Immature natural killer cell (primary cell): ENCODE data around the gene SOST. TPM values are rescaled to one million over a fixed set of nuclear protein-coding genes. Genes with fewer than 3 reads are reported as not detected.

Source experiments
- DNase-seq, 3 donors: peaks; one replicate each; pipeline ENCODE4 v3.0.0; 2022; ENCODE audit warnings: mixed read lengths in 1 of 3
- H3K27ac Mint-ChIP-seq, 6 donors: one replicate each; pipeline ENCODE4 v1.8.0; 2020; ENCODE audit warnings: mixed read lengths in 6 of 6, mild to moderate bottlenecking in 5 of 6, inconsistent platforms in 4 of 6, moderate library complexity in 3 of 6
- H3K27me3 Mint-ChIP-seq, 3 donors: one replicate each; pipeline ENCODE4 v1.8.0; 2020 to 2021; ENCODE audit warnings: low read depth in 3 of 3, mild to moderate bottlenecking in 3 of 3, mixed read lengths in 3 of 3, moderate library complexity in 3 of 3, inconsistent platforms in 1 of 3
- H3K36me3 Mint-ChIP-seq, 3 donors: one replicate each; pipeline ENCODE4 v1.8.0; 2020; ENCODE audit warnings: mixed read lengths in 3 of 3, inconsistent platforms in 2 of 3, mild to moderate bottlenecking in 2 of 3
- H3K4me1 Mint-ChIP-seq, 2 donors: one replicate each; pipeline ENCODE4 v1.8.0; 2020; ENCODE audit warnings: inconsistent platforms in 2 of 2, mild to moderate bottlenecking in 2 of 2, mixed read lengths in 2 of 2, moderate library complexity in 1 of 2
- H3K4me3 Mint-ChIP-seq, 5 donors: one replicate each; pipeline ENCODE4 v1.8.0; 2020; ENCODE audit warnings: mild to moderate bottlenecking in 5 of 5, mixed read lengths in 5 of 5, inconsistent platforms in 3 of 5, moderate library complexity in 3 of 5
- H3K9me3 Mint-ChIP-seq, 6 donors: one replicate each; pipeline ENCODE4 v1.8.0; 2020; ENCODE audit warnings: mild to moderate bottlenecking in 6 of 6, mixed read lengths in 6 of 6, inconsistent platforms in 4 of 6, moderate library complexity in 3 of 6
- polyA plus RNA-seq, 3 donors: library from polyadenylated mRNA; unstranded; fragments of 300-500 nt; fragmentation: Illumina TruSeq; gene quantifications; one replicate each; pipeline ENCODE4 v1.2.3, GENCODE V29; 2021

Gene SOST
- polyA plus RNA-seq, 3 donors from 2014 or later: 0.10 TPM; not detected in 2

DNA sequence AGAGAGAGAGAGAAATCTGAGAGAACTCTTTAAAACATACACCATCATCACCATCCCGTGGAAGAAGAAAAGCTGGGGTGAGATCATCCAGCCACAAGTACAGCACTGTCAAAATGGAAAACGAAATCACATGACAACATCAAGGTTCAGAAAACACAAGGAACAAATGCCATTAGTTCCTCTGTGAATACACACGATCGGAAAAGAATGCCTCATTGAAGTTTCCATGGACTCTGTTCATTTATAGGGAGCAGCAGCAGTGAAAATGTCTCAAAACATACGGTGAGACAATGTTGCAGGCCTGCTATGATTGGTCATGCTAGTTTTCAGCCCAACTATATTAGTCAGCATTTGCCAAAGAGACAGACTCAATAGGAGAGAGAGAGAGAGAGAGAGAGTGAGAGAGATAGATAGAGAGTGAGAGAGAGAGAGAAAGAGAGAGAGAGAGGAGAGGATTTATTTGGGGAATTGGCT is 26.1 kb upstream of the SOST start:
- H3K4me1 Mint-ChIP-seq: no peaks in the 10 kb centered on the region
- no peak for DNase-seq
- H3K4me3 Mint-ChIP-seq: no peak overlapping the region
- peaks cover 3 to 15% (median 9%) of the 10 kb centered on the region in 3 donors for H3K27me3 Mint-ChIP-seq
- no peaks in the 10 kb centered on the region for H3K36me3 Mint-ChIP-seq
- H3K27ac Mint-ChIP-seq: no peak overlapping the region
- H3K9me3 Mint-ChIP-seq: no peaks in the 10 kb centered on the region

DNA sequence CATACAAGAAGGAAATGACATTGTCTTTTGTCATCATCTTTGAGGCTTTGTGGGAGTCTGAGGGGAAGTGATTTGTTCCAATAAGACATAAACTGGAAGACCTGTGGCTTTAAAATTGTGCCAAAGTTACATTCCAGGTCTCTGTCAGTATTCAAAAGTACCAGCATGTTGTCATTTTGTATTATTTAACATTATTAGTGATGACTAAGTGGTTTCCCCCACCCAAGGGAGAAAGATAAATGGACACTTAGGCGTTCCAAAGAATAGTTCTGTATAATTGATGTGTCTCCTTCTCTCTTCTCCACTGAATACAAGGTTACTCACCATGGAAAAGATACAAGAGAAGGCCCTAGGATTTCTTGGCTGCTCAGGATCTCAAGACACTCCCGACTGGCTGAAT is 25.5 kb upstream of the SOST start:
- Mint-ChIP-seq H3K9me3 (no peaks in the 10 kb centered on the region), H3K4me3 (no peak overlapping the region), H3K4me1 (peaks cover 0 to 5% of the 10 kb centered on the region in 2 donors), H3K36me3 (no peaks in the 10 kb centered on the region), H3K27ac (no peak overlapping the region), H3K27me3 (peaks cover 3 to 15% (median 9%) of the 10 kb centered on the region in 3 donors)
- no peak for DNase-seq

DNA sequence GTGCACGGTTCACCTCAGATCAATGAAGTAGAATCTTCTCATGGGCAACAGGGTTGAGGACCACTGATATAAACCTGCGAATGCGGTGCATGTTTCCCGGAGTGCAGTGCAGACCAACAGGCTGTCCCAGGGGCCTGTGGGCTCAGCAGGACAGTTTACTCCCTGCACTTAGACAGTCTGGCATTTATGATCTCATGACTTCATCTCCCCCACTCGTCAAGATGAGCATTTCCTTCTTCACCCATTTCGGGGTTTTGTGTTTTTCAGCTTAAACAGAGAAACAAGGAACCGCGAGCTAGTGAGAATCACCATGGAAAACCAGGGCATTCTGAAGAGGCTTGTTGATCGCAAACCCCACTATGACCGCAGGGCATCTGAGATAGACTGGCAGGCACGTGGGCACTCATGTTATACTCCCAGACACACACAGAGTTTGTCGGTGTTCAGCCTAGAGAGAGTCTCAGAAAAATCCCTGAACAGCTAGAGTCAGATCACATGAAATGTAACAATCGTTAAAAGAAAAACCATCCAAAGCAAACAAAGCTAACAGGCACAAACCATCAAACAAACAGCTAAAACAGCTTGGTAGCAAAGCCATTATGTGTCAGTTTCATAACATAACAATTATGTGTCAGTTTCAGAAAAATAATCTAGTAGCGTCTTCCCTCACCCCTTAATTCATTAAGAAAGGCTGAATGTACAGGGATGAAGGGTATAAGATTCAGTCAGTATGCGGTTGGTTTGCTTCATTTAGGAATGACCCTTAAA is 24.5 kb upstream of the SOST start:
- no peaks in the 10 kb centered on the region for H3K36me3 Mint-ChIP-seq
- no peak overlapping the region for H3K27ac Mint-ChIP-seq
- H3K27me3 Mint-ChIP-seq: peaks cover 3 to 15% (median 10%) of the 10 kb centered on the region in 3 donors
- no peak for DNase-seq
- H3K9me3 Mint-ChIP-seq: no peaks in the 10 kb centered on the region
- H3K4me1 Mint-ChIP-seq: peaks cover 1 to 6% of the 10 kb centered on the region in 2 donors
- no peak overlapping the region for H3K4me3 Mint-ChIP-seq

DNA sequence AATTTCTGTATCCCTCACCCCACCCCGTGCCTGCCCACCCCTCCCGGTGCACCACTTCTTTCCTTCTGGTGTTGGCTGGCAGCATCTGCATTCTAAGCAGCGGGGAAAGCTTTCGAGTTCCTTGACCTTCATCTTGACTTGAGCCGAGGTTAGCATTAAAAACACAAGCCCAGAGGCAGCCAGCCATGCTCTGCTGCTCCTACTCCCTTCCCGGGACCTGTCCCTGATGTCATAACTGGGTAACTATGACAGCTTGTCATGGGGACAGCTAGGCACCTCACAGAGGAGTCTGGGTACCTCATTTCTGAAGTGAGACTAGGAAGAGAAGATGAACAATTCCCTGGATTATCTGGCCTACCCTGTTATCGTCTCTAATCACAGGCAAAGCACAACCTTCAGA is 21.5 kb upstream of the SOST start, which contains the start of gene CFAP97D1:
Gene CFAP97D1 (plus strand): TSS at position 301 of the 400 bp plus-strand sequence. CDS start 28 bp downstream, at position 329.
- Mint-ChIP-seq H3K27me3 (peaks cover 4 to 15% (median 13%) of the 10 kb centered on the region in 3 donors), H3K36me3 (no peaks in the 10 kb centered on the region), H3K4me3 (peak within 1 kb of the TSS; percentile 69 to 80 (median 74)), H3K9me3 (no peaks in the 10 kb centered on the region), H3K27ac (peak within 1 kb of the TSS in 2 of 6 donors; percentile 39 to 40), H3K4me1 (peaks cover 7 to 15% of the 10 kb centered on the region in 2 donors)
- no peak for DNase-seq

DNA sequence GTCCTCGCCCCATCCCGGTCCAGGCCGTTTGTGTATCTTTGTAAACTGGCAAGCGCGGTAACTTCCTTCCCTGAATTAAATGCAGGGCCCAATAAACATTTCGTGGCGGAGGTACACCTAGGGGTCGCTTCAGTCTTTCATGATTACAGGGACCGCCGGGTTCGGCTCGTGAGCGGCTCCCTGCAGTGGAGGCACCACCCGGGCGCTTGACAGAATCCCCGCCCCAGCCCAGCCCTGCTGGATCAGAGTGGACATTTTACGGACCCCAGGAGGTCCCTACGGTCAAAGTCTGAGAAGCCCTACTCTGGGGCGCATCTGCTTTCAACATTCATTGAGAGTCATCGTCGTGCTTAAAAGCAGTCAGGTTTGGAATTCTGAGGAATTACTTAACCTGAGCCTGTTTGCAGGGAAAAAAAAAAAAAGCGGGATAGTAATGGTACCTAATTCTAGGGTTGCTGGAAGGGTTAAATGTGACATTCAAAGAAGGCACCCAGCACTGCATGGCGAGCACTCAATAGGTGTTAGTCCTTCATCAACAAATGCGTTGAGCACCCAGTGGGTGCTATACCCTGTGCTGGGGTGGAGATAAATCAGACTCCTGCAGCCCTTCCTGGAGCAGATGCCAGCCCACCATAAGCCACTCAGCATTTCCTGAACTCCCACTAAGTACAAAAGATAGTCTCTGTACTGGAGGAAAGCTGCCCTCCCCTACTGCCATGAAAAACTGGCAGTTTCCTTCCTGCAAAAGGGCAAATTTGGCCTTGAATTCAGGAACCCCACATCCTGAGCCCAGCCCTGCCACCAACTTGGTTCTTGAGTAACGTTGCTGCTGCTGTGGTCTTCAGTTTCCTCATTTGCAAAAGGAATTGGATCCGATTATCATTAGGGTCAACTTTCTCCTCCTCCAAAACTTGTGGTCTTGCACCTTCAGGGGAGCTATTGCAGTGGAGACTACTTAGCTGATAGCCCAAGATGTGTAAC is 20.8 kb upstream of the SOST start:
- Mint-ChIP-seq H3K27me3 (peaks cover 4 to 15% (median 7%) of the 10 kb centered on the region in 3 donors), H3K4me1 (peaks cover 7 to 22% of the 10 kb centered on the region in 2 donors), H3K4me3 (peak overlapping the region; percentile 69 to 80 (median 74)), H3K9me3 (no peaks in the 10 kb centered on the region), H3K36me3 (no peaks in the 10 kb centered on the region), H3K27ac (peak overlapping the region in 3 of 6 donors; percentile 39 to 67 (median 40))
- no peak for DNase-seq

DNA sequence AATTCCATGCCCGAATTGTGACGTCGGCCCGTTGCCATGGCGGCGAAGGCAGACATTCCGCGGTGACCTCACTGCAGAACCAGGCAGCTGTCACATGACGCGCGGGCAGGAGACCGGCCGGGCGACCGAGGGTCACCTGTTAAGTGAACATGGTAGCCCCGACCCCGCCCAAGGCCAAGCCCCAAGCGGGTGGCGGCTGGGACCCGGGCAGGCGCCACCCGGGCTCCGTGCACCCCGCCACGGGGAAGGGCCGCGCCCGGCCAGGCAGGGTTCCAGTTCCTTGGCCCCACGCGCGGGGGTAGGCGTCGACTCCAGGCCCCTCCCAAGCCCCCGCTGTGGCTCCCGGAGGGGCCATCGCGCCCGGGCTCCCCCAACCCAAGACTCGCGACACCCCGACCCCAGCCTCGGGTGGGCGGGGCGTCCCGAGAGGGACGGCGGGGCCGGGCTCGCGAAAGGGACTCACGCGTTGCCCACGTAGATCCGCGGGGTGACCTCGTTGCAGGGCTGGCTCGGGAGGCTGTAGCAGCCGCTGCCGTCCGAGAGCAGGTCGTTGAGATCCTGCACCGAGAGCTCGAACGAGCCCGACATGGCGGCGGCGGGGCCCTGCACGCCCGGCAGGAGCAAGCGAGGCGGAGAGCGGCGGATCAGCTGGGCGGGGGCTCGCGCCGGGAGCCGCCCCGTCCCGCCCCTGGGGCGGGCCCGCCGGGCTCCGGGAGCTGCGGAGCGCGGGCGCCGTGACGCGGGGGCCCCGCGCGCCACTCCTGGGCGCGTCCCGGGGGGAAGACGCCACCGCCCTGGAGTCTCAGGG is 19.9 kb upstream of the SOST start, which contains the start of gene DUSP3:
Gene DUSP3 (minus strand): TSS at position 641 of the 808 bp plus-strand sequence. CDS start 53 bp downstream, at position 588.
- Mint-ChIP-seq H3K4me3 (peak within 1 kb of the TSS; percentile 80 to 87 (median 84)), H3K9me3 (no peaks in the 10 kb centered on the region), H3K4me1 (peaks cover 8 to 31% of the 10 kb centered on the region in 2 donors), H3K27me3 (peaks cover 4 to 15% (median 8%) of the 10 kb centered on the region in 3 donors), H3K36me3 (no peaks in the 10 kb centered on the region), H3K27ac (peak within 1 kb of the TSS in 5 of 6 donors; percentile 60 to 86 (median 67))
- peak; percentile 67 to 75 (median 72) for DNase-seq

DNA sequence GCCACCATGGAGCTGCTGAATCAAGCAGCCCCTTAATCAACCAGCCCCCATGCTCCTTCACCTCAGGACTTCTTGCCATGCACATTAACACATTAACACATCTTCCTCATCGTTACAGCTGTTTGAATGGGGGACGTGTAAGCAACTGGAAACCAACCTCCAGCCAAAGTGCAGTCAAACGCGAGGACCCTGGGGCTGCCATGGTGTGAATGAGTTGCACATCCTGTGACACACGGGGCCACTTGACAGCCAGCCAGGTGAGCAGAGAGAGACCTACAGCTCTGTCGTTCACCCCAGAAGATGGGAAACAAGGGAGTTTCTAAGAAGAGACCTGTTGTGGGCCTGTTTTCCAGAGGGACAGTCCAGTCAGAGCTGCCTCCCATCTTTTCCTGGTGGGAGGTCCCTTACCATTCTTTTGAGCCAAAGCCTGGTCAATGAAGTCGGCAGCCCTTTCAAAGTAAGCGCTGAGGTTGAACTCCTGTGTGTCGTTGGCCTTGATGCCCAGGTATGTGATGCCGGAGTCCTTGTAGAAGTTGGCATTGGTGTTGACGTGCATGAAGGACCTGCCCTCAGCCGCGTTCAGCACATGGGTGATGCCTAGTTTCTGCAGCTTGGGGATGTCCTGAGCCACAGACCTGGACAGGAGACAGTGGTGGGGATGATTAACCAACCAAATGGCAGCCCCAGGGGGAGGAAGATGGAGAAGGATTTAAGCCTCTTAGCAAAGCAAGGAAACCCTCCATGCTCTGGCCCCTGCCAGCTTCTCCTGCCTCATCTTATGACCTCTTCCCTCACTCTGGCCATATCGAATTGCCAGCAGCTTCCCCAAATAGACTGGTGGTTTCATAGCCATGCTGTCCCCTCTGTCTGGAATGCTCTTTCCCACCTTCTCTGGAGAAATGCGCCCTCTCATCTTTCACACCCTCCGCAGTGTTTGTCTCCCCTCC is 16.0 kb upstream of the SOST start:
- no peaks in the 10 kb centered on the region for H3K9me3 Mint-ChIP-seq
- no peak for DNase-seq
- peaks cover 15 to 54% of the 10 kb centered on the region in 2 donors for H3K4me1 Mint-ChIP-seq
- peak overlapping the region in 1 of 6 donors; percentile 79 for H3K27ac Mint-ChIP-seq
- peaks cover 0 to 11% (median 7%) of the 10 kb centered on the region in 3 donors for H3K27me3 Mint-ChIP-seq
- H3K4me3 Mint-ChIP-seq: peak overlapping the region in 2 of 5 donors; percentile 33 to 52
- H3K36me3 Mint-ChIP-seq: peaks cover 0 to 13% (median 5%) of the 10 kb centered on the region in 3 donors

DNA sequence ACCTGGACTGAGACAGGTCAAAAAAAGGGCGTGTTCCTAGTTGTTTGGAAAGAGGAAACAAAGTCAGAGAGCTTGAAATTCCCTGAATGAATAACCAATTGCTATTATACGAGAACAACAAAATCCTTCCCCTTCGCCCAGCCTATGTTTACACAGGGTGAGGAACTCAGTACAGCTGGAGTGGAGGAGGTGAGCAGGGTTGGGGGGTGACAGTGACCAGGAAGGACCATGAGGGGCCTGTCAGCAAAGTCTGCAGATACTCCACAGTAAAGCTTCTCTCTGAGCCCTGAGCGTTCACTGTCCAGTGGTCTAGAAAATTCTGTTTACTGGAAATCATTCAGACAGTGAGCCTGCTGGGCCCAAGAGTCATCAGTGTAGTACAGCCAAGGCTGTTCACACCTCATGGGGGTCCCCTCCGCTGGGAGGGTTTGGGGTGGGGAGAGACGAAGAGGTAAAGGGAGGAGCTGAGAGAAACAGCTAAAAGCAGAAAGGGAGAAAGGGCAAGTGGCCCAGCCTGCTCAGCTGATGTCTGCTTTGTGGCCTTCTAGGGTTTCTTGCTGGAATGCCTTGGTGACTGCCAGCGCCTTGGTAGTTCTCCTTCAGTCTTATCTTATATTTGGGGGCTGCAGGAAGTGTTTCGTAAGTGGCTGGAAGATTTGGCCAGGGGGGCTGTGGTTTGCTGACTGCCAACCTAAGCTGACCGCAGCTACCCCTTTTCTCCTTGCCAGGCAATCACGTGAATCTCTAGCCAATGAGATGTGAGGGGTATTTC is 14.5 kb upstream of the SOST start:
- Mint-ChIP-seq H3K4me3 (peak overlapping the region in 2 of 5 donors; percentile 74), H3K27me3 (peaks cover 0 to 10% (median 5%) of the 10 kb centered on the region in 3 donors), H3K36me3 (peaks cover 0 to 25% (median 6%) of the 10 kb centered on the region in 3 donors), H3K4me1 (peaks cover 9 to 52% of the 10 kb centered on the region in 2 donors), H3K9me3 (no peaks in the 10 kb centered on the region), H3K27ac (peak overlapping the region in 2 of 6 donors; percentile 85 to 91)
- peak in 2 of 3 donors; percentile 62 to 71 for DNase-seq

DNA sequence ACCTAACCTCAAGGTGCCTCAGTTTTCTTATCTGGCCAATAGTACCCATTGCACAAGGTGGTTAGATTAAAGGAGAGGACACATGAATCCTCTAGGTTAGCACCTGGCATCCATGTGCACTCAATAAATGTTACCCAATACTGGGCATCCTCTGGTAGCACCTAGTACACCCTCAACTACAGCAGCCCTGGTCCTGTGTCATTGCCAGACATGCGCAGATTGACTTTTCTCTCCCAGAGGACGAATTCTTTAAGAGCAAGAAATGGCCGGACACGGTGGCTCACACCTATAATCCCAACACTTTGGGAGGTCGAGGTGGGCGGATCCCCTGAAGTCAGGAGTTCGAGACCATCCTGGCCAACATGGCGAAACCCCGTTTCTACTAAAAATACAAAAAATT is 12.9 kb upstream of the SOST start:
- Mint-ChIP-seq H3K4me1 (peaks cover 8 to 47% of the 10 kb centered on the region in 2 donors), H3K36me3 (peaks cover 0 to 25% (median 6%) of the 10 kb centered on the region in 3 donors), H3K9me3 (no peaks in the 10 kb centered on the region), H3K27ac (peak overlapping the region in 1 of 6 donors; percentile 26), H3K27me3 (peaks cover 0 to 10% (median 5%) of the 10 kb centered on the region in 3 donors), H3K4me3 (no peak overlapping the region)
- no peak for DNase-seq

DNA sequence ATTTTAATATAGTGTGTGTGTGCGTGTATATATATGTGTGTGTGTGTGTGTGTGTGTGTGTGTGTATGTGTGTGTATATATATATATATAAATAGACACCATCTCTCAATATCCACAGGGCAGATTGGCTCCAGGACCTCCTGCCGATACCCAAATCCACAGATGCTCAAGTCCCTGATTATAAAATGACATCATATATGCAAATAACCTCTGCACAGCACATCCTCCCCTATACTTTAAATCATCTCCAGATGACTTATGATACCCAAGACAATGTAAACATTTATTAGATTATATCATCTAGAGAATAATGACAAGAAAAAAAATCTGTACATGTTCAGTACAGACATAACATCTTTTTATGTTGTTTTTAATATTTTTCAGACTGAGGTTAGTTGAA is 12.4 kb upstream of the SOST start:
- no peak for DNase-seq
- no peaks in the 10 kb centered on the region for H3K9me3 Mint-ChIP-seq
- H3K27ac Mint-ChIP-seq: no peak overlapping the region
- H3K36me3 Mint-ChIP-seq: peaks cover 0 to 25% (median 6%) of the 10 kb centered on the region in 3 donors
- peaks cover 8 to 42% of the 10 kb centered on the region in 2 donors for H3K4me1 Mint-ChIP-seq
- H3K27me3 Mint-ChIP-seq: peaks cover 0 to 10% (median 8%) of the 10 kb centered on the region in 3 donors
- no peak overlapping the region for H3K4me3 Mint-ChIP-seq

DNA sequence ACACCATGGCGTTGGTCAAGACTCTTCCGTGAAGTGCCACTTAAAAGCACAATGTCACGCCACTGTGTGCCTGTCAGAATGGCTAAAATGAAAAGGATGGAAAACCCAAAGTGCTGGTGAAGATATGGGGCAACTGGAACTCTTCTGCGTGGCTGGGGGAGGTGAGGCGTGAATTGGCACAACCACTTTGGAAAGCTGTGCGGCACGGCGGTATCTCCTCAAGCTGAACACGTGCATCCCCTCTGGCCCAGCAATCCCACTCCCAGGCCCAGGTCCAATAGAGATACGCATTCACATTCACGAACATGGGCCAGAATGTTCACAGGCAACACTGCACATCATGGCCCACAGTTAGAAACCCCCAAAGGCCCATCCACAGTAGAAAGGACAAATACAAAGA is 11.3 kb upstream of the SOST start:
- Mint-ChIP-seq H3K4me3 (no peak overlapping the region), H3K9me3 (no peaks in the 10 kb centered on the region), H3K36me3 (peaks cover 0 to 25% (median 6%) of the 10 kb centered on the region in 3 donors), H3K27me3 (peaks cover 3 to 10% (median 8%) of the 10 kb centered on the region in 3 donors), H3K27ac (no peak overlapping the region), H3K4me1 (peaks cover 8 to 36% of the 10 kb centered on the region in 2 donors)
- DNase-seq: no peak
